Right lobe of liver (tissue), 6 donors: ENCODE data around the gene IL19. TPM values are rescaled to one million over a fixed set of nuclear protein-coding genes. Genes with fewer than 3 reads are reported as not detected.

Source experiments
- ATAC-seq, 4 donors: fragments of 200-7000 bp; cut with Tn5 transposase; one replicate each; pipeline ENCODE4 v1.9.1; 2020; ENCODE audit warnings: mild to moderate bottlenecking in 4 of 4, moderate library complexity in 4 of 4
- DNase-seq, 3 donors: peaks; one replicate each; pipeline ENCODE4 v3.0.0-alpha.2; 2020
- H3K27ac ChIP-seq, 3 donors: fragments of 200-600 bp; one replicate each; pipeline ENCODE4 v1.8.0; 2022
- H3K27me3 ChIP-seq, 2 donors: fragments of 200-600 bp; one replicate each; pipeline ENCODE4 v1.8.0; 2022
- H3K36me3 ChIP-seq, 4 donors: fragments of 200-600 bp; sonication (generic) in 1 of 4; one replicate each; pipeline versions ENCODE4 v1.5.1 to v1.8.0; 2017 to 2022; ENCODE audit warnings: control low read depth in 1 of 4
- H3K4me1 ChIP-seq, 4 donors: fragments of 200-600 bp; sonication (generic) in 1 of 4; one replicate each; pipeline versions ENCODE4 v1.5.1 to v1.8.0; 2017 to 2022; ENCODE audit warnings: control low read depth in 1 of 4
- H3K4me3 ChIP-seq, 3 donors: fragments of 200-600 bp; one replicate each; pipeline ENCODE4 v1.8.0; 2022
- H3K9me3 ChIP-seq, 4 donors: fragments of 200-600 bp; sonication (generic) in 1 of 4; one replicate each; pipeline versions ENCODE4 v1.5.1 to v1.8.0; 2017 to 2022; ENCODE audit warnings: control low read depth in 1 of 4
- CTCF ChIP-seq, 4 donors: fragments of 200-600 bp in 3 of 4; fragments of 450-650 bp in 1 of 4; IDR thresholded peaks; one replicate each; pipeline versions ENCODE4 v1.5.1 to v1.8.0; 2016 to 2022; ENCODE audit warnings: antibody characterized with exemption in 4 of 4, mild to moderate bottlenecking in 2 of 4
- POLR2A ChIP-seq: fragments of 450-650 bp; IDR thresholded peaks from one replicate; pipeline ENCODE4 v1.6.1; 2017; ENCODE audit warnings: antibody characterized with exemption, mild to moderate bottlenecking
- WGBS: methylation state at CpG from one replicate; pipeline ENCODE4 v1.1.6; 2018; ENCODE audit warnings: low coverage, low lambda C conversion rate; ENCODE audit not compliant: insufficient coverage; ENCODE audit errors: missing lambda C conversion rate; 5-methylcytosine and 5-hydroxymethylcytosine counted together
- intact Hi-C, 2 donors: fragments of 100-400 bp; cut with DNase I; formaldehyde crosslinking; loops; one replicate each; pipeline versions ENCODE4 v1.11.2 to v1.14.1; 2022
- total RNA-seq, 6 experiments: library from RNA; depleted of rRNA in 2 of 6; stranded (reverse); fragments of >200 nt in 2 of 6; fragmentation: NEBNext Ultra II Directional in 3 of 6; extraction: Animal tissue kit (Norgen Biotek cat#: 25700) in 3 of 6; gene quantifications; one replicate each; pipeline versions ENCODE4 v1.1.0 to v1.2.4, GENCODE V29; 2016 to 2023
- donor health status: DM: no; HTN: yes; CAD: no.
- donor health status: DM: no; HTN: no; CAD: no.
- donor health status: DM: no; HTN: no; CAD: no.
- donor health status: DM: no; HTN: yes; CAD: no.
- donor health status: DM: no; HTN: yes; CAD: no.

The IL19 gene
- total RNA-seq, 6 experiments from 2014 or later, result not detected

DNA sequence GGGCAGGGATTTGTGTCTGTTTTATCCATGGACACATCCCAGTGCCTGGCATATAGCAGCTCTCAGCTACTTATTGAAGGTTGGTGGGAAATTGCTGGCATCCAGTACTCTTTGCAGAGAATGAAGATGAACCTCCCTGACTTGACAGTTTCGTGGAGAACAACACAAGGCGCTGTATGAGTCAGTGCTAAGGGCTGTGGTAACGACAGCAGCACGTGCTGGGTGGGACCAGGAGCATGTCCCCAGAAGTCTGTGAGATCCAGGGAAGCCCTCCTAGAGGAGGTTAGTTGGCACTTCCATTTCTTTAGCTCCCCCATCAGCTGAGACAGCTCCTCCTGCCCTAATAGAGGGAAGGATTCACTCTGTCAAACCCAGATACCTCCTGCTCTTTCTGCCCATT is 25.9 kb upstream of the IL19 start:
- H3K4me3 ChIP-seq, result no peak overlapping the region
- DNase-seq (no peak), ATAC-seq (peak; percentile 38 to 49 (median 44))
- no peaks in the 10 kb centered on the region for H3K36me3 ChIP-seq
- peaks cover 0 to 4% (median 0%) of the 10 kb centered on the region in 4 donors for H3K4me1 ChIP-seq
- WGBS, result 25% methylated on average over 3 of the region's 4 CpGs
- no peak for TF ChIP-seq POLR2A
- TF ChIP-seq CTCF (IDR thresholded peaks at IDR 0.05), result no peak
- intact Hi-C loops, result loop anchor here in 1 of 2 donors (10.0 kb wide), 1 partner anchor 240 kb away; no protein-coding TSS in a partner anchor
- no peaks in the 10 kb centered on the region for H3K27me3 ChIP-seq
- no peak overlapping the region for H3K27ac ChIP-seq
- no peaks in the 10 kb centered on the region for H3K9me3 ChIP-seq

GRCh38 chr1:206745301-206745700 is 25.3 kb upstream of the IL19 start:
- Histone ChIP-seq H3K4me1 (peaks cover 0 to 4% (median 0%) of the 10 kb centered on the region in 4 donors), H3K27me3 (no peaks in the 10 kb centered on the region), H3K36me3 (no peaks in the 10 kb centered on the region), H3K9me3 (no peaks in the 10 kb centered on the region), H3K4me3 (no peak overlapping the region), H3K27ac (no peak overlapping the region)
- intact Hi-C loops, result loop anchor here in 1 of 2 donors (10.0 kb wide), 1 partner anchor 240 kb away; no protein-coding TSS in a partner anchor
- WGBS, result 83% methylated on average over 1 of the region's 1 CpG
- ATAC-seq (no peak), DNase-seq (no peak)
- TF ChIP-seq POLR2A (no peak), CTCF (IDR thresholded peaks at IDR 0.05) (no peak)

DNA sequence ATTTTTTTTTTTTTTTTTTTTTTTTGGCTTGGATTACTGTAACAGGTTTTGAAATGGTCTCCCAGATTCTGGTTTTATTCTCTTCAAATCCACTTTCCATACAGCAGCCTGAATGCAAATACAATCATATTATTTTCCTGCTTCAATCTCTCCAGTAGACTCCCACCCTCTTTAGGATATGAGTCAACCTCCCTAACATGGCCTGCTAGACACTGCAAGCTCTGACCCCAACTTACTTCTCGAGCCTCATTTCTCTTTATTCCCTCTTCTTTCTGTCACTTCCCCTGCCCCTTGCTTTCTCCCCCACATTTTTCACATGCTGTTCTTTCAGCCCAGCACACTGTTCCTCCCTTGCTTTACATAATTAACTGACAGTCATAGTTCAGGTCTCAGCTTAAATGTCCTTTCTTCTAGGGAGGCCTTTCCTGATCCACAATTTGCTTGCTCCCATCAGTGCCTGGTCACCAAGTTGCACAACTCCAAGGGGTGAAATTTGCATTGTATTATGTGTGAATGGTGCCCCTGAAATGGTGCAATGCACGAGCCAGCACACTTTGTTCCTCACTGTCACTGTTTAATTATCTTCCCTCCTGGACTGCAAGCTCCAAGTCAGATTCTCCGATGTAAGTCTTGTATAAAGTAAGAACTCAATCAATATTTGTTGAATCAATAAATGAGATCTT is 22.1 kb upstream of the IL19 start:
- H3K27ac ChIP-seq, result no peak overlapping the region
- no peaks in the 10 kb centered on the region for H3K9me3 ChIP-seq
- DNase-seq, result no peak
- H3K27me3 ChIP-seq, result no peaks in the 10 kb centered on the region
- peaks cover 0 to 4% (median 0%) of the 10 kb centered on the region in 4 donors for H3K4me1 ChIP-seq
- intact Hi-C loops, result loop anchor here in 1 of 2 donors (10.0 kb wide), 1 partner anchor 236 kb away; no protein-coding TSS in a partner anchor
- no peak overlapping the region for H3K4me3 ChIP-seq
- H3K36me3 ChIP-seq, result no peaks in the 10 kb centered on the region
- TF ChIP-seq POLR2A (no peak), CTCF (IDR thresholded peaks at IDR 0.05) (no peak)
- WGBS, result 39% methylated on average over 3 of the region's 3 CpGs
- no peak for ATAC-seq

DNA sequence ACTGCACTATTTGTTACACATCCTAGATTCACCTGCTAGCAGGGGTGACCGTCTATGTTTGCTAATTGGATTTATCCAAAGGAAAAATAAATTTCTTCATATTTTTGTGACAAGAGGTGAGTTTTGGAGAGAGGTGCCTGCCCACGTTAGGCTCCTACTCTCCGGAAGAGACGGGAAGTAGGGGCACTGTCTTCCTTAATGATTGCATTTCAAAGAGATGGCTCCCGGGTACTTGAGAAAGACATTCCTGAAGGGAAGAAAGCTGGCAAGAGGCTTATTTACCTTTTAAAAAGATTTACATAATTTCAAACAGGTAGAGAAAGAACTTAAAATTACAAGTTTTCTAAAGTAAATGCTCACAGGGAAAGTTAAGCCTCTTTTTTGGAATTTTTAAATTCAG is 18.7 kb upstream of the IL19 start:
- no peak for ATAC-seq
- intact Hi-C loops, result no loop called here
- Histone ChIP-seq H3K27ac (no peak overlapping the region), H3K4me1 (peaks cover 0 to 4% (median 0%) of the 10 kb centered on the region in 4 donors), H3K36me3 (no peaks in the 10 kb centered on the region), H3K9me3 (no peaks in the 10 kb centered on the region), H3K27me3 (no peaks in the 10 kb centered on the region), H3K4me3 (no peak overlapping the region)
- DNase-seq, result no peak
- WGBS, result 54% methylated on average over 5 of the region's 5 CpGs
- TF ChIP-seq CTCF (IDR thresholded peaks at IDR 0.05) (no peak), POLR2A (no peak)
